ENCODE results near the gene CMPK2.
"Not testable (repeated sequence)": the region's sequence is repeated elsewhere in the genome, so short reads cannot be mapped to it uniquely, and the experiment has no call there.

The CMPK2 gene

DNA sequence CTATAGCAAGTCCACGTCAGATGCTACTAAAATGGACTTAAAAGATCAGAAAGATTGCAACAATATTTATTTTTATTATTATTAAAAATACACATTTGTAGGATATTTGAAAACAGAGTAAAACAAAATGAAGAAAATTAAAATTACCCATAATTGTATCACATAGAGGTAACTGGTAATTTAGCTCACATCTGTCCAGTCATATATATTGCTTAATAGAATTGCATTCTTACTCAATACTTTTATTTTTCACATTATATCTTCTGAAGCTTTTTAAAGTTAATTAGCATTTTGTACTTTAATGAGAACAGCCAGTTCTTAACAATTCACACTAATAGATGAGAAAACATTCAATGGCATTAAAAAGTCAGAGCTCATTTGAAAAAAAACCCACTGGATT lies 40.0 kb upstream of the CMPK2 start:
- H3K27ac ChIP-seq (ENCODE audit: low read length, poor library complexity, severe bottlenecking), result no peak overlapping the region
- H3K9me3 ChIP-seq (ENCODE audit: control insufficient read depth, low read length), result no peaks in the 10 kb centered on the region
- WGBS, result no CpG with 5 or more reads among the region's 1 CpG
- no peak overlapping the region for H3K4me3 ChIP-seq (ENCODE audit: insufficient read depth in 1 of 2, low read depth in 1 of 2, low read length in 2 of 2)
- no peak overlapping the region for H2AK5ac ChIP-seq (ENCODE audit: low read length, severe bottlenecking)
- no peaks in the 10 kb centered on the region for H3K36me3 ChIP-seq (ENCODE audit: control insufficient read depth in 1 of 2, insufficient read depth in 2 of 2, low read depth in 1 of 2, low read length in 2 of 2)
- H2BK15ac ChIP-seq (ENCODE audit: low read depth, poor library complexity, severe bottlenecking), result no peak overlapping the region
- no peak overlapping the region for H3K18ac ChIP-seq (ENCODE audit: low read depth in 1 of 2, low read length in 2 of 2)
- H4K91ac ChIP-seq (ENCODE audit: low read length), result no peak overlapping the region
- H2BK120ac ChIP-seq (ENCODE audit: low read depth, low read length), result no peak overlapping the region
- H2BK5ac ChIP-seq (ENCODE audit: low read depth, low read length, poor library complexity, severe bottlenecking), result no peak overlapping the region
- no peak overlapping the region for H3K4ac ChIP-seq (ENCODE audit: low read depth in 1 of 2, low read length in 2 of 2)
- no peak overlapping the region for H2BK12ac ChIP-seq (ENCODE audit: low read length in 2 of 2)
- no peak overlapping the region for H3K23ac ChIP-seq (ENCODE audit: low read length in 2 of 2)
- DNase-seq, result no peak
- no peaks in the 10 kb centered on the region for H3K4me1 ChIP-seq (ENCODE audit: control insufficient read depth, insufficient read depth, low read depth, low read length)
- H2AFZ ChIP-seq (ENCODE audit: low read depth, low read length), result no peak overlapping the region
- peaks cover 0 to 15% of the 10 kb centered on the region in 2 experiments for H3K27me3 ChIP-seq (ENCODE audit: control insufficient read depth in 1 of 2, insufficient read depth in 1 of 2, low read length in 2 of 2)
- no peak overlapping the region for H3K14ac ChIP-seq (ENCODE audit: low read length in 2 of 2)
- H3K9ac ChIP-seq (ENCODE audit: low read length), result no peak overlapping the region
- no peaks in the 10 kb centered on the region for H3K79me1 ChIP-seq (replicated peaks; ENCODE audit: low read length, poor library complexity, severe bottlenecking)
- no peak overlapping the region for H3K4me2 ChIP-seq (ENCODE audit: low read length, poor library complexity, severe bottlenecking)
- no peak overlapping the region for H4K8ac ChIP-seq (ENCODE audit: low read length)

GRCh38 chr2:6902581-6902980 lies 36.9 kb upstream of the CMPK2 start:
- not testable (repeated sequence) for H3K4ac ChIP-seq (ENCODE audit: low read depth in 1 of 2, low read length in 2 of 2); H2BK5ac ChIP-seq (ENCODE audit: low read depth, low read length, poor library complexity, severe bottlenecking); H2AK5ac ChIP-seq (ENCODE audit: low read length, severe bottlenecking); H2AFZ ChIP-seq (ENCODE audit: low read depth, low read length); H3K4me3 ChIP-seq (ENCODE audit: insufficient read depth in 1 of 2, low read depth in 1 of 2, low read length in 2 of 2); H2BK120ac ChIP-seq (ENCODE audit: low read depth, low read length); H2BK12ac ChIP-seq (ENCODE audit: low read length in 2 of 2); H3K79me1 ChIP-seq (replicated peaks; ENCODE audit: low read length, poor library complexity, severe bottlenecking); H3K4me1 ChIP-seq (ENCODE audit: control insufficient read depth, insufficient read depth, low read depth, low read length); H4K91ac ChIP-seq (ENCODE audit: low read length); H3K9ac ChIP-seq (ENCODE audit: low read length); H3K27me3 ChIP-seq (ENCODE audit: control insufficient read depth in 1 of 2, insufficient read depth in 1 of 2, low read length in 2 of 2); H3K14ac ChIP-seq (ENCODE audit: low read length in 2 of 2); H3K9me3 ChIP-seq (ENCODE audit: control insufficient read depth, low read length); H4K8ac ChIP-seq (ENCODE audit: low read length); H3K4me2 ChIP-seq (ENCODE audit: low read length, poor library complexity, severe bottlenecking); H3K36me3 ChIP-seq (ENCODE audit: control insufficient read depth in 1 of 2, insufficient read depth in 2 of 2, low read depth in 1 of 2, low read length in 2 of 2); H3K23ac ChIP-seq (ENCODE audit: low read length in 2 of 2); DNase-seq; H2BK15ac ChIP-seq (ENCODE audit: low read depth, poor library complexity, severe bottlenecking); H3K18ac ChIP-seq (ENCODE audit: low read depth in 1 of 2, low read length in 2 of 2); H3K27ac ChIP-seq (ENCODE audit: low read length, poor library complexity, severe bottlenecking)
- WGBS, result 82% methylated on average over 2 of the region's 2 CpGs

GRCh38 chr2:6896930-6897759 lies 31.4 kb upstream of the CMPK2 start:
- Histone ChIP-seq H2AK5ac (ENCODE audit: low read length, severe bottlenecking) (no peak overlapping the region), H3K36me3 (ENCODE audit: control insufficient read depth in 1 of 2, insufficient read depth in 2 of 2, low read depth in 1 of 2, low read length in 2 of 2) (peaks cover 0 to 4% of the 10 kb centered on the region in 2 experiments), H2BK15ac (ENCODE audit: low read depth, poor library complexity, severe bottlenecking) (no peak overlapping the region), H4K8ac (ENCODE audit: low read length) (no peak overlapping the region), H2BK12ac (ENCODE audit: low read length in 2 of 2) (no peak overlapping the region), H3K23ac (ENCODE audit: low read length in 2 of 2) (no peak overlapping the region), H3K9ac (ENCODE audit: low read length) (peak overlapping the region; percentile 33), H2BK120ac (ENCODE audit: low read depth, low read length) (no peak overlapping the region), H3K4ac (ENCODE audit: low read depth in 1 of 2, low read length in 2 of 2) (no peak overlapping the region), H3K18ac (ENCODE audit: low read depth in 1 of 2, low read length in 2 of 2) (no peak overlapping the region), H3K9me3 (ENCODE audit: control insufficient read depth, low read length) (no peaks in the 10 kb centered on the region), H3K27ac (ENCODE audit: low read length, poor library complexity, severe bottlenecking) (no peak overlapping the region), H2AFZ (ENCODE audit: low read depth, low read length) (no peak overlapping the region), H3K79me1 (replicated peaks; ENCODE audit: low read length, poor library complexity, severe bottlenecking) (no peaks in the 10 kb centered on the region), H4K91ac (ENCODE audit: low read length) (no peak overlapping the region), H3K4me2 (ENCODE audit: low read length, poor library complexity, severe bottlenecking) (no peak overlapping the region), H2BK5ac (ENCODE audit: low read depth, low read length, poor library complexity, severe bottlenecking) (no peak overlapping the region), H3K4me1 (ENCODE audit: control insufficient read depth, insufficient read depth, low read depth, low read length) (no peaks in the 10 kb centered on the region), H3K4me3 (ENCODE audit: insufficient read depth in 1 of 2, low read depth in 1 of 2, low read length in 2 of 2) (no peak overlapping the region), H3K27me3 (ENCODE audit: control insufficient read depth in 1 of 2, insufficient read depth in 1 of 2, low read length in 2 of 2) (peaks cover 0 to 4% of the 10 kb centered on the region in 2 experiments), H3K14ac (ENCODE audit: low read length in 2 of 2) (no peak overlapping the region)
- WGBS, result 92% methylated on average over 3 of the region's 5 CpGs
- peak; percentile 59 for DNase-seq

GRCh38 chr2:6893876-6894482 lies 28.3 kb upstream of the CMPK2 start:
- Histone ChIP-seq H3K9ac (ENCODE audit: low read length) (no peak overlapping the region), H2BK15ac (ENCODE audit: low read depth, poor library complexity, severe bottlenecking) (no peak overlapping the region), H3K4me2 (ENCODE audit: low read length, poor library complexity, severe bottlenecking) (no peak overlapping the region), H3K4me1 (ENCODE audit: control insufficient read depth, insufficient read depth, low read depth, low read length) (no peaks in the 10 kb centered on the region), H3K27ac (ENCODE audit: low read length, poor library complexity, severe bottlenecking) (no peak overlapping the region), H3K9me3 (ENCODE audit: control insufficient read depth, low read length) (no peaks in the 10 kb centered on the region), H3K27me3 (ENCODE audit: control insufficient read depth in 1 of 2, insufficient read depth in 1 of 2, low read length in 2 of 2) (peaks cover 0 to 6% of the 10 kb centered on the region in 2 experiments), H3K4ac (ENCODE audit: low read depth in 1 of 2, low read length in 2 of 2) (no peak overlapping the region), H2BK120ac (ENCODE audit: low read depth, low read length) (no peak overlapping the region), H3K18ac (ENCODE audit: low read depth in 1 of 2, low read length in 2 of 2) (no peak overlapping the region), H2BK12ac (ENCODE audit: low read length in 2 of 2) (no peak overlapping the region), H4K8ac (ENCODE audit: low read length) (no peak overlapping the region), H3K14ac (ENCODE audit: low read length in 2 of 2) (no peak overlapping the region), H2AK5ac (ENCODE audit: low read length, severe bottlenecking) (no peak overlapping the region), H3K4me3 (ENCODE audit: insufficient read depth in 1 of 2, low read depth in 1 of 2, low read length in 2 of 2) (no peak overlapping the region), H3K23ac (ENCODE audit: low read length in 2 of 2) (no peak overlapping the region), H4K91ac (ENCODE audit: low read length) (no peak overlapping the region), H2BK5ac (ENCODE audit: low read depth, low read length, poor library complexity, severe bottlenecking) (no peak overlapping the region), H3K36me3 (ENCODE audit: control insufficient read depth in 1 of 2, insufficient read depth in 2 of 2, low read depth in 1 of 2, low read length in 2 of 2) (peaks cover 0 to 13% of the 10 kb centered on the region in 2 experiments), H3K79me1 (replicated peaks; ENCODE audit: low read length, poor library complexity, severe bottlenecking) (no peaks in the 10 kb centered on the region), H2AFZ (ENCODE audit: low read depth, low read length) (no peak overlapping the region)
- no peak for DNase-seq
- WGBS, result 84% methylated on average over 2 of the region's 2 CpGs

Data from mesenchymal stem cell (in vitro differentiated cells and primary cell).